Sigmoid colon (tissue), 7 donors: ENCODE data around the gene SOHLH2. TPM values are rescaled to one million over a fixed set of nuclear protein-coding genes. Genes with fewer than 3 reads are reported as not detected.
A peak's percentile ranks its signal among the peaks of the same experiment; 100 is the strongest.

Experiments
- DNase-seq: peaks from one replicate; pipeline ENCODE4 v3.0.0-alpha.2; 2019
- H3K27ac ChIP-seq, 4 donors: fragments of 200-600 bp; sonication (generic); one replicate each; pipeline ENCODE4 v1.5.1; 2016 to 2019; ENCODE audit warnings: mild to moderate bottlenecking in 1 of 4
- H3K27me3 ChIP-seq, 3 donors: fragments of 200-600 bp; sonication (generic); one replicate each; pipeline ENCODE4 v1.5.1; 2019; ENCODE audit warnings: mild to moderate bottlenecking in 1 of 3
- H3K36me3 ChIP-seq, 4 donors: fragments of 200-600 bp; sonication (generic); one replicate each; pipeline ENCODE4 v1.5.1; 2016 to 2019
- H3K4me1 ChIP-seq, 4 donors: fragments of 200-600 bp; sonication (generic); one replicate each; pipeline ENCODE4 v1.5.1; 2017 to 2019
- H3K4me3 ChIP-seq, 4 donors: fragments of 200-600 bp; sonication (generic); one replicate each; pipeline ENCODE4 v1.5.1; 2017 to 2019; ENCODE audit warnings: mild to moderate bottlenecking in 2 of 4, moderate library complexity in 1 of 4
- H3K9me3 ChIP-seq, 4 donors: fragments of 200-600 bp in 3 of 4; sonication (generic) in 3 of 4; one replicate each; pipeline versions ENCODE4 v1.5.1 to v1.6.1; 2013 to 2019
- CTCF ChIP-seq, 4 experiments: fragments of 450-650 bp in 3 of 4; fragments of 200-600 bp in 1 of 4; IDR thresholded peaks; one replicate each; pipeline ENCODE4 v1.5.1; 2016 to 2019; ENCODE audit warnings: antibody characterized with exemption in 4 of 4, mild to moderate bottlenecking in 3 of 4, moderate library complexity in 2 of 4
- EP300 ChIP-seq, 4 donors: sonication (generic); formaldehyde crosslinking; IDR thresholded peaks; one replicate each; pipeline ENCODE4 v1.6.1; 2017; ENCODE audit warnings: antibody characterized with exemption in 4 of 4
- POLR2A ChIP-seq, 2 donors: fragments of 450-650 bp; IDR thresholded peaks; one replicate each; pipeline ENCODE4 v1.6.1; 2016; ENCODE audit warnings: antibody characterized with exemption in 2 of 2, mild to moderate bottlenecking in 2 of 2, moderate library complexity in 2 of 2
- POLR2AphosphoS5 ChIP-seq, 4 donors: sonication (generic); formaldehyde crosslinking; IDR thresholded peaks; one replicate each; pipeline ENCODE4 v1.6.1; 2017; ENCODE audit warnings: antibody characterized with exemption in 4 of 4
- WGBS, 2 donors: extraction: QIAGEN DNeasy Blood & Tissue Kit; methylation state at CpG; one replicate each; pipeline ENCODE4 v1.1.7; 2013; 5-methylcytosine and 5-hydroxymethylcytosine counted together
- intact Hi-C: fragments of 100-400 bp; cut with DNase I; formaldehyde crosslinking; loops from one replicate; pipeline ENCODE4 v1.15.1; 2023
- polyA plus RNA-seq, 3 donors: library from polyadenylated mRNA; stranded (reverse); fragments of 200-250 nt; gene quantifications; one replicate each; pipeline ENCODE4 v1.2.3, GENCODE V29; 2013
- total RNA-seq, 4 donors: library from RNA; depleted of rRNA; stranded (reverse); fragments of >200 nt; gene quantifications; one replicate each; pipeline ENCODE4 v1.1.0, GENCODE V29; 2016
- donor health status: healthy with polysubstance abuse.
- donor health status: Bipolar disorder and iron deficiency.
- donor health status: healthy.

Gene SOHLH2
- total and polyA plus RNA-seq, 7 donors: 0.06 to 6.1 (median 1.3) TPM; not detected in 3

DNA sequence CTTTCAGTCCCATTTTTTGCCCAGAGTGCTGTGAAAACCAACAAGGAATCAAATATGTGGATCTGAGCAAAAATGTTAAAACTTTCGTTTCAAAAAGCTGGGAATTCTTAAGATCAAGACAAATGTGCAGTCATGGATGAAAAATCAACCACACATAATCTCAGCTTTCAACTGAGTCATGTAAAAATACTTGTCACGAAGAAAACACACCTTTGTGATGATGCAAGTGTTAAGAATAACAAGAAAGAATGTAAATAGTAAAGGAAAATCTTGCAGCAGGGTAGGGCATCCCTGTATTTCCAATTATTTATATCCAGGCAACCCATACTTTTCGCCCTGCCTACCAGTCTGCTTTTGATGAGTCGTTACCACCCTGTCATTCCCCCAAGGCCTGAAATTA lies 55.7 kb downstream of the SOHLH2 start:
- intact Hi-C loops: no loop called here
- no peaks in the 10 kb centered on the region for H3K36me3 ChIP-seq
- no peaks in the 10 kb centered on the region for H3K27me3 ChIP-seq
- H3K9me3 ChIP-seq: no peaks in the 10 kb centered on the region
- 53 to 78% methylated on average over 4 of the region's 4 CpGs for WGBS, 2 donors
- no peak for DNase-seq
- no peak overlapping the region for H3K4me3 ChIP-seq
- H3K4me1 ChIP-seq: peaks cover 0 to 14% (median 8%) of the 10 kb centered on the region in 4 donors
- no peak overlapping the region for H3K27ac ChIP-seq
- TF ChIP-seq POLR2A (IDR thresholded peaks at IDR 0.05): no peak
- no peak for TF ChIP-seq EP300 (IDR thresholded peaks at IDR 0.05)
- TF ChIP-seq CTCF (IDR thresholded peaks at IDR 0.05): no peak

- H3K27me3 ChIP-seq: no peaks in the 10 kb centered on the region
- intact Hi-C loops: no loop called here
- H3K9me3 ChIP-seq: no peaks in the 10 kb centered on the region
- H3K27ac ChIP-seq: no peak overlapping the region
- H3K4me3 ChIP-seq: no peak overlapping the region
- peaks cover 0 to 12% (median 8%) of the 10 kb centered on the region in 4 donors for H3K4me1 ChIP-seq
- TF ChIP-seq POLR2A (IDR thresholded peaks at IDR 0.05) (no peak), CTCF (IDR thresholded peaks at IDR 0.05) (no peak), POLR2AphosphoS5 (IDR thresholded peaks at IDR 0.05) (no peak)
- 20 to 42% methylated on average over 1 of the region's 1 CpG for WGBS, 2 donors
- DNase-seq: no peak
- no peaks in the 10 kb centered on the region for H3K36me3 ChIP-seq
Measured at GRCh38 chr13:36157480-36157879, 56.9 kb downstream of the SOHLH2 start.

DNA sequence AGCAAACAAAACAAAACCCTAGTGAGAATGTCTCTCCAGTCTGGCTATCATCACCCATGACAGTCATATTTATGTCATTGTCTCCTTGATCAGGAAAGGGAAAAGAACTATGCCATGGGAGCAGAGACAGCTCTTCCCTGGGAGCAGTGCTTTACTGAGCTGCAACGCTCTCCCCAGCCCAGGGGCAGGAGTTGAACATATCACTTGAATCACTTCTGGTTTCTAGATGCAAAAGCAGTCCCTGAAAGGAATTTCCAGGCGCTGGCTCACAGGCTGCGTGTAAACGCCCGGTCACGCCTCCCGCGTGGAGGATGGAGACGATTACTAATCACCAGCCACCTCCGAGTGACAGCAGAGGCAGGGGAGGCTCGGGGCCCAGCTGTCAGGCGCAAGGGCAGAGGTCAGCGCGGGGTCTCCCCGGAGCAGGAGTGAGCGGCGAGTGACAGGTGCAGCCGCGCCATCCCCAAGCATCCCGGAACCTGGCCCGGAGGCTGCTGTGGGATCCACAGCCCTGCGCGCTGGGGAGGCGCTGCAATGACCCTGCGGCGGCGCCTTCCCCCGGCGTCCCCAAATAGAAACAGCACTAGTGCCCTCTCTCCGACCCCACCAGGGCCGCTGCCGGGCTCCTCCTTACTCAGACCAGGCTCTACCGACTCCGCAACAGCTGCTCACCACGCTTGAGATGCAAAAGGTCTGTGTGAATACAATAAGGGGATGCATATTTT lies 59.6 kb downstream of the SOHLH2 start:
- intact Hi-C loops: no loop called here
- DNase-seq: no peak

DNA sequence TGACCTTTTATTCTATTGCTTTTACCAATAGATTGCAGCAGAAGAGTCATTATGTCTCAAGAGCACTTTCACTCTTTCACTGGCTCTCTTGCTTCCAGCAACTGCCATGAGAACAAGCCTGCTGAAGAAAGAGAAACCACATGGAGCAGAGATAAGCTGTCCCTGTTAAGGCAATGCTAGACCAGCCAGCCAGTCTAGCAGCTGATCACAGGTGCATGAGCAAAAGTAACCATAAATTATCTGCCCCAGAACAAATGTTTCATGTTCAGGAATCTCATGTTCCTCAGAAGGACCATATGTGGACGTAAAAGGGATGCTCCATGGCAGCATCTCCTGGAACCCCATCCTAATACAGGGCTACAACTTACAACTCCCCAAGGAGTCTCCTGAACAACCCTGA lies 62.8 kb downstream of the SOHLH2 start:
- no peaks in the 10 kb centered on the region for H3K36me3 ChIP-seq
- H3K4me1 ChIP-seq: peaks cover 0 to 8% (median 8%) of the 10 kb centered on the region in 4 donors
- H3K9me3 ChIP-seq: no peaks in the 10 kb centered on the region
- DNase-seq: no peak
- intact Hi-C loops: no loop called here
- H3K4me3 ChIP-seq: no peak overlapping the region
- TF ChIP-seq POLR2A (IDR thresholded peaks at IDR 0.05) (no peak), EP300 (IDR thresholded peaks at IDR 0.05) (no peak), CTCF (IDR thresholded peaks at IDR 0.05) (no peak), POLR2AphosphoS5 (IDR thresholded peaks at IDR 0.05) (no peak)
- no peak overlapping the region for H3K27ac ChIP-seq
- no peaks in the 10 kb centered on the region for H3K27me3 ChIP-seq
- 63 to 83% methylated on average over 1 of the region's 1 CpG for WGBS, 2 donors

More for the DNA sequence above, 59.6 kb downstream of the SOHLH2 start:
- Histone ChIP-seq H3K36me3 (no peaks in the 10 kb centered on the region), H3K27ac (no peak overlapping the region), H3K4me1 (peaks cover 0 to 12% (median 8%) of the 10 kb centered on the region in 4 donors), H3K9me3 (no peaks in the 10 kb centered on the region), H3K27me3 (no peaks in the 10 kb centered on the region), H3K4me3 (peak overlapping the region in 3 of 4 donors; percentile 5 to 34 (median 34))
- 9 to 29% methylated on average over 35 of the region's 35 CpGs for WGBS, 2 donors
- TF ChIP-seq CTCF (IDR thresholded peaks at IDR 0.05) (no peak), POLR2AphosphoS5 (IDR thresholded peaks at IDR 0.05) (no peak), EP300 (IDR thresholded peaks at IDR 0.05) (no peak), POLR2A (IDR thresholded peaks at IDR 0.05) (no peak)

DNA sequence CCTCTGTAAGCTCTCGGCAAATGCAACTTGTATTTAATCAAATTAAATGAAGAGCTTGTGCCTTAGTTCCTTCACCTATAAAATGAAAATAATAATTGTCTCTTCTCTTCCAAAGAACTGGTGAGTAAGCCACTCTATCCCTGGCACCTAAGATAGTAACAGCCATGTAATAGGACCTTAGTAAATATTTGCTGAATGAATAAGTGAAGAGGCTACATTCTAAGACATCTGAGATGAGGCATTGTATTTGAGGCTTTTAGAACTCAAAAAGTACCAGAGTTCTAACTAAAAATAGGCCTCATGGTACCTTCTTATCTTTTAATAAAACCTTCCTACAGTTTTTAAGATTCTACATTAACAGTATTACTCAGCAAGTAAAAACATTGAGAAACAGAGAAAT lies 65.9 kb downstream of the SOHLH2 start:
- intact Hi-C loops: no loop called here
- 84 to 94% methylated on average over 1 of the region's 1 CpG for WGBS, 2 donors

More for the DNA sequence above, 65.9 kb downstream of the SOHLH2 start:
- Histone ChIP-seq H3K27ac (no peak overlapping the region), H3K4me3 (no peak overlapping the region), H3K36me3 (no peaks in the 10 kb centered on the region), H3K4me1 (no peaks in the 10 kb centered on the region), H3K9me3 (peaks cover 0 to 5% (median 0%) of the 10 kb centered on the region in 4 donors), H3K27me3 (no peaks in the 10 kb centered on the region)
- TF ChIP-seq POLR2AphosphoS5 (IDR thresholded peaks at IDR 0.05) (no peak), EP300 (IDR thresholded peaks at IDR 0.05) (no peak), CTCF (IDR thresholded peaks at IDR 0.05) (no peak), POLR2A (IDR thresholded peaks at IDR 0.05) (no peak)
- no peak for DNase-seq
